Stimulated activated CD4-positive, alpha-beta T cell treated with anti-CD3 and anti-CD28 coated beads, TNF-alpha, amount 100 ng/mL, for 1 hour (primary cell): ENCODE results near the gene DACT3.

Experiments
- DNase-seq, 3 donors: peaks; one replicate each; pipeline ENCODE4 v3.0.0-alpha.2; 2020; ENCODE audit warnings: low read depth in 3 of 3, low spot score in 1 of 3

DACT3 gene, protein sequence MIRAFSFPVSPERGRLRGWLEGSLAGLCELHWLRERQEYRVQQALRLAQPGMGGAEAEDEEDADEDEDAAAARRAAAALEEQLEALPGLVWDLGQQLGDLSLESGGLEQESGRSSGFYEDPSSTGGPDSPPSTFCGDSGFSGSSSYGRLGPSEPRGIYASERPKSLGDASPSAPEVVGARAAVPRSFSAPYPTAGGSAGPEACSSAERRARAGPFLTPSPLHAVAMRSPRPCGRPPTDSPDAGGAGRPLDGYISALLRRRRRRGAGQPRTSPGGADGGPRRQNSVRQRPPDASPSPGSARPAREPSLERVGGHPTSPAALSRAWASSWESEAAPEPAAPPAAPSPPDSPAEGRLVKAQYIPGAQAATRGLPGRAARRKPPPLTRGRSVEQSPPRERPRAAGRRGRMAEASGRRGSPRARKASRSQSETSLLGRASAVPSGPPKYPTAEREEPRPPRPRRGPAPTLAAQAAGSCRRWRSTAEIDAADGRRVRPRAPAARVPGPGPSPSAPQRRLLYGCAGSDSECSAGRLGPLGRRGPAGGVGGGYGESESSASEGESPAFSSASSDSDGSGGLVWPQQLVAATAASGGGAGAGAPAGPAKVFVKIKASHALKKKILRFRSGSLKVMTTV

DNA sequence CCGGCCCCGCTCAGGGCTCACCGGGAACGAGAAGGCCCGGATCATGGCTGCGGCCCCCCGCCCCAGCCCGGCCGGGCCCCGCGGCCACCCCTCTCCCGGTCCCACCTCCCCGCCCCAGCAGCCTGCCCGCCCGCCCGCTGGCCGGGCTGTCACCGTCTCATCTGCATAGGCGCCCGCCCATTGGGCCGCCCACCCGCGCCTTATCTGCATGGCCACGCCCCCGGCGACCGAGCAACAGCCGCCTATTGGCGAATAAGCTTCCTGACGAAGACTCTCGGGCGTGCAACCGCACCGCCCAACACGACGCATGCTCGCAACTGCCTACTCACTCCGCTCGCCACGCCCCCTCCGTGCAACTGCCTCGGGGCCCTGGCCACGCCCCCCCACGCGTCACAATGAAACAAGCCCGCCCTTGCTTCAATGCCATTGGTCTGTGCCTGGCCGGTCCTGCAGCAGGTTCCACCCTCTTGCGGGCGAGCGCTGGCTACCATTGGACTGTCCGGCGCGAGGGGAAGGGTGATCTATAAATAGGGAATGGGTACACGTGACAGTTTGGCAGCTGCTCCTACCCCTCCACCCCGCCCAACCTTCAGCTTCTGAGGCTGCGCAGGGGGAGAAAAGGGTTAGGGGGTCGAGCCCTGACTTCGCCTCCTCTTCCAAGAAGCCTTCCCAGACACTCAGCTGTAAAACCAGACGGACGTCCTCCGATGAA lies at the start of gene DACT3:
Gene DACT3, minus strand, starts transcription at position 163 of the 712 bp plus-strand sequence. Its CDS starts 118 bp downstream, at position 45.
- DNase-seq, result peak; percentile 99 to 100 (median 100)

DNA sequence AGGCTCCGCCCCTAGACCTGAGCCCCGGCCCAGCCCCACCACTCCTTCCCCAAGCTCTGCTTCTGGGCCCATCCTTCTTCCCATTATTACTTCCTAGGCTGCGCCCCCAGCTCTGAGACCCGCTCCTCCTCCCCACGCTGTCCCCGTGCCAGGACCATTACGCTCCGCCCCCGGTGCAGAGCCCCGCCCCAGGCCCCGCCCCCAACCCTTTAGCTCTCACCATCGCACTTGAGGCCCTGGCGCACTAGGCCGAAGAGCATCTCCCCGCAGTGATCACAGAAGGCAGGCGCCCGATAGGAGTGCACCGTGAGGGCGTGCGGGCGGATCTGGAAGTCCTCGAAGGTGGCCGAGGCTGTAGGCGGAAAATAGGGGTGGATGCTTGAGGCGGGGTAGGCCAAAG lies 49.7 kb upstream of the DACT3 start:
- no peak for DNase-seq

DNA sequence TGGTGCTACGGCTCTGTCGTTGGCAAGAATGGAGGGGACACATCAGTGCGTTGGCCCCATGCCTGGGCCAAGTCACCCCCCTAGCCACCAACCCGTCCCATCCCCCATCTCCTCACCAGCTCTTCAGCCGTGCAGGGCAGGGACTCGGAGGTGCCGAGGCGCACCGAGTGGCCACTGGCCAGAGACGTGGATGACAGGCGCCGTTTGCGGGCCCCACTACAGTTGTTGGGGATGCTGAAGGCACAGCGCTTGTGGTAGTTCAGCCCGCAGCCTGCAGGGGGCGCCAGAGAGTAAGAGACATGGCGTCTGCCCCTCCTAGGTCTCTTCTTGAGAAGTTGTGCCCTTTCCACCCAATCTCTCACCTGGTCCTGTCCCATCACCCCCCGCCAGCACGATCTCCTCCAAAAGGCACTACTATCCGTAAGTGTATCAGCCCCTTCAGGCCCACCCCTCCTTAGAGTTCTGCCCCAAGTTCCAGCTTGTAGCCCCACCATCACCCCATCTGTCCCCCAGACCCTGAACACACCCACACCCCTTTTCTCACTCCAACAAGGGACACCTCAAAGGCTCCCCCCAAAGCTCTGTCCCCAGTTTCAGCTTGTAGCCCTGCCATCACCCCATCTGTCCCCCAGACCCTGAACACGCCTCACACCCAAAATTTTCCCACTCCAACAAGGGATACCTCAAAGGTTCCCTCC lies 43.5 kb upstream of the DACT3 start:
- DNase-seq, result peak; percentile 59 to 94 (median 77)

DNA sequence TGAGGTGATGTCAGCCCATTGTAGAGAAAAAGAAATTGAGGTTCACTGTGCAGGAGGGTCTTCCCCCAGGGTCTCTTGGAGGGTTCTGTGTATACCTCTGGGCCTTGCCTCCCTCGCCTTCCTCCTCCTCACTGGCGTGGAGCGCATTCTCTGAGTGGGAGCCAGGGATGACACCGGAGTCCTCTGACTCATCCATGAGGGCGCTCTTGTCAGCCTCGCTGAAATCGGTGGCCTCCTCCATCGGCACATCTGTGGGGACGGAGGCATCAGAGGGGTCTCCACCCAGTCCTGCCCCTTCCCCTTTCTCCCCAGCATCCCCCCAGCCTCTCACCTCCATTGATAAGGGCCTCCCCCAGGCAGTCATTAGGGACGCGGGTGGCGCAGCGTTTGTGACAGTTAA lies 39.7 kb upstream of the DACT3 start:
- no peak for DNase-seq

DNA sequence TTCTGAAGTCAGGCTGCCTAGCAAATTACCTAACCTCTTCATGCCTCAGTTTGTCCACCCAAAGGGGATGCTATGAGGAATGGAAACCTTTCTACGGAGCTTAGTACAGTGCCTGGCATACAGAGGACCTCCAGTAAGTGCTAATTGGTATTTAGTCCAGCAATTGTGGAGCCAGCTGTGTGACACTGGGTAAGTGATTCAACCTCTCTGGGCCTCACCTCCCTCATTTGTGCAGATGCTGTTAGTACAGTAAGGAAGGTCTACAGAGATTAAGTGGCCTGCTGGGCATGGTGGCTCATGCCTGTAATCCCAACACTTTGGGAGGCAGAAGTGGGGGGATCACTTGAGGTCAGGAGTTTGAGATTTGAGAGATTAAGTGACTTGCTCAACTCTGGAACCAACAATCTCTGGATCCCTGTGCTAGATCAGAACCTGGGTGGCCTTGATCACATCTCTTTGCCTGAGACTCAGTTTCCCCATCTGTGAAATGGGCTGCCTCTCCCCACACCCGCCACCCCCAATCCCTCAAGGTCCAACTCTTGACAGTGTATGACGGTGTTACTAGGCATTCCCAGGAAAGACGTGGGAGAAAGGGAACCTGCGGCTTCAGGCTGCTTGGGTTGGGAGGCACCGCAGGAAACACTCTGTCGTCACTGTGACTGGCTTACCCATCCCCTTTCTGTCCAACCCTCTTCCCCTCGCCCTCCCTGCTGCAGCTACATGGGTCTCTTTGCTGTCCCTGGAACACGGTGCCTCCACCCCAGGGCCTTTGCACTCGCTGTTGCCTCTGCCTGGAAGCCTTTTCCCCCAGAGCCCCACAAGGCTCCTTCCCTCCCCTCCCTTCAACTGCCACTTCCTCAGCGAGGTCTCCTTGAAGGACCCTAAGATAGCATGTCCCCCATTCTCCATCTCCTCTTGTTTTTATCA lies 37.7 kb upstream of the DACT3 start:
- no peak for DNase-seq

DNA sequence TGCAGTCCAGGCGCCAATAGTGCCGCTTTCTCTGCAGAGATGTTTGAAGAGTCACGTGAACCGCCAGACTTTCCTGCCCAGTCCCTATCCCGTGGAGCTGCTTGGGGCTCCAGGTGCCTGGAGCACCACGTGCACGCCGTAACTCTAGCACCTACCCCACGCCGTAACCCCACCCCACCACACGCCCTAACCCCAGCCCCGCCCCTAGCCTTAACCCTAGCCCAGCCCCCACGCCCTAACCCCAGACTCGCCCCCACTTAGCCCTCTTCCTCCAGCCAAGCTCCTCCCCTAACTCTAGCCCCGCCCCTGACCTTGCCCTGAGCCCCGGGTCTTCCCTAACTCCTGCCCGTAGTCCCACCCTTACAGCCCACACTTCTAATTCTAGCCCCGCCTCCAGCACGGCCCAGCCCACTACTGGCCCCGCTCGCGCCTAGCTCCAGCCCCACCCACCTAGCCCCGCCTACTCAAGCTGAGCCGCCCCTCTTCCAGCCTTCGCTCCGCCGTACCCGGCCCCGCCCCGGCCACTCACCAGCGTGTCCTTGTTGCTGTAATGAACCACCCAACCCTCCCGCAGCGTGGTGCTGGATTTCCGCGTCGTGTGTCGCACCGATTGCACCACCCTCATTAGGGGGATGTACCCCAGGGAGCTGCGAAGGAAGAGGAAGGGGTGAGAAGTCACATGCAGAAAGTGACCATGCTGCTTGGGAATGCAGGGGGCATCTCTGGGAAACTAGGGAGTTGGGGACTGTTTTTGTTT lies 36.4 kb upstream of the DACT3 start:
- no peak for DNase-seq

DNA sequence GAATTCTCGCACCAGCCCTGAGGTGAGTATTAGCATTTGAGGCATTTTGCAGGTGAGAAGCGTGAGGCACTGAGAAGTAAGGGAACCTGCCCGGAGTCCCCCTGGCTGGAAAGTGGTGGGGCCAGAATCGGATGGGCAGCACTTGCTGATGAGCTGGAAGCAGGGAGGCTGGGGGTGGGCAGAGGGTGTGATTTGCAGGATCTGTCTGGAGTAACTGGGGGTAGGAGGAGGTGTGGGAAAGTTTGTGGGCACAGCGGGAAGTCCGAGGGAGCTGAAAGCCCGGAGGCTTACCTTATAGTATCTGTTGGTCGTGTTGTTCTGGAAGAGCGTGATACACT lies 35.9 kb upstream of the DACT3 start:
- DNase-seq, result no peak

DNA sequence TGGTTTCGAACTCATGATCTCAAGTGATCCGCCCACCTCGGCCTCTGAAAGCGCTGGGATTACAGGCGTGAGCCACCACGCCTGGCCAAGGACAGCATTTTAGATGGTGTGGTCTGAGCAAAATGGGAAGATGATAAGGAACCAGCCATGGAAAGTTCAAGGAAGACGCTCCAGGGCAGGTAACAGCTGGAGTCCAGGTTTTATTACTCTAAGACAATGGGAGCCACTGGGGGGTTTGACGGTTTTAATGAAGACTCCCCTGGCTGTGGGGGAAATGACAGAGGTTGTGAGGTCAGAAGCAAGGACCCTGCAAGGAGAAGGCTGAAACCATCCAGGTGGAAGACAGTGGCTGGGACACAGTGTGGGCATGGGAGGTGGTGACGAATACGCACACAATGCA lies 35.1 kb upstream of the DACT3 start:
- DNase-seq, result no peak

DNA sequence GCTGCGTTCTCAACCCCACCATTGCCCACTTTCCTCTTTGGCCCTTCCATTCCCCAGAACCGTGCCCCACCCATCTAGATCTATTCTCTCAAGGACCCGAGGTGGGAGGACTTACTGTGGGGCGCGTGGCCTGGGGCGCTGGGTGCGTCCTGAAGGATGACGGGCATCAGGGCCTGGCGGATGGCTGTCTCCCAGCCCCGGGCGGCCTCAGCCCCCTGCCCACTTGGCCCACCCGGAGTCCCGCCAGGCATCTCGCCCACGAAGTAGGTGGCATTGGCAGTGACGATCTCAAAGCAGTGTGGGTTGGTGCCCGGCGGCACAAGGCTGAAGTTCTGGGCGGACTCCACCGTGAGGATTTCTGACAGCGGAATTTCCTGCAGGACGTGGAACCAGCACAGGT lies 32.8 kb upstream of the DACT3 start:
- DNase-seq, result no peak

DNA sequence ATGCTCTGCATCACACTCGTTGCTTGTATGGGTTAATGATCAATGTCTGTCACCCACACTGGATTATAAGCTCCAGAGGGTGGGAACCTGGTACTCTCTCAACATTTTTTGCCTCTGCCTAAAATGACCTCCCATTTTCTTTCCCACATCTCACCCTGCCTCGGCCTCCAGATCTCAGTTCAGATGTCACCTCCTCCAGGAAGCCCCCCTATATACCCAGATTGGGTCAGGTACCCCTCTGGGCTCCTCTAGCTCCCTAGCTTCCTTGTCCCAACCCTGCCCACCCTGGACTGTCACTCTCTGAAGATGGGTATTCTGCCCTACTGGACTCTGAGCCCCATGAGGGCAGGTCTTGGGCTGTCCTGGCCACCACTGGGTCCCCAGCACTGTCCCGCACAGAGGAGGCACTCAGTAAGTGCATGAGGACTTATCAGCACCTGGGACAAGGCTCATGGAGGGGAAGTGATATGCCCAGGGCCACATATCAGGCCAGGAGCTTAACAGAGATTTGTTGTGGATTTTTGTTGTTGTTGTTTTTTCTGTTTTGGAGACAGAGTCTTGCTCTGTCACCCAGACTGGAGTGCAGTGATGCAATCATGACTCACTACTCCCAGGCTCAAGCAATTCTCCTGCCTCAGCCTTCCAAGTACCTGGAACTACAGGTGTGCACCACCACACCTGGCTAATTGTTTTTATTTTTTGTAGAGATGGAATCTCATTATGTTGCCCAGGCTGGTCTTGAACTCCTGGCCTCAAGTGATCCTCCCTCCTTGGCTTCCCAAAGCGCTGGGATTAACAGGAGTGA lies 32.1 kb upstream of the DACT3 start:
- DNase-seq, result no peak

DNA sequence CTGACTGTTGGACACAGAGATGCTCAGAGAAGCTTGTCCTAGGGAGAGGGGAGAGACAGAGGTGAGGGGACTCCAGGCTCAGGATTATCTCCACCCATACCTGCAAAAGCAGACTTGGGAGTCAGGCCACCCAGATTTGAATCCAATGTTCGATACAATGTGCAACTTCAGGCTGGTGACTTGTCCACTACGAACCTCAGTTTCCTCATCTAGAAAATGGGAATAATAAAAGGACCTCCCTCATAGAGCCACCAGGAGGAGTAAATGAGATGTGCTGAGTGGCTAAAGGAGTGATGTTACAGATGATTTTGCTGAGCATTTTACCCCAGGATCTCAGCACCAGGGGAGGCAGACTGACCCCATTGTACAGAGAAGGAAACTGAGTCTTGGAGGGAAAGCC lies 31.0 kb upstream of the DACT3 start:
- DNase-seq, result no peak

DNA sequence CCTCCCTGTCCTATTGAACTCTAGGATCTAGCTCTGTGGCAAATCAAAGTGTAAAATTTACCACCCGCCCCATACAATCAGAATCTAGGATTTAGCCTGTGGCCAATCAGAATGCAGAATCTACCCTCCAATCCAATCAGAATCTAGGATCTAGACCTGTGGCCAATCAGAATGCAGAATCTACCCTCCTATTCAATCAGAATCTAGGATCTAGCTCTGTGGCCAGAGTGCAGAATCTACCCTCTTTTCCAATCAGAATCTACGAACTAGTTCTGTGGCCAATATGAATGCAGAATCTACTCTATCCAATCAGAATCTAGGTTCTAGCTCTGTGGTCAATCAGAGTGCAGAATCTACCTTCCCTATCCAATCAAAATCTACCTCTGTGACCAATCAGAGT lies 30.1 kb upstream of the DACT3 start:
- no peak for DNase-seq

DNA sequence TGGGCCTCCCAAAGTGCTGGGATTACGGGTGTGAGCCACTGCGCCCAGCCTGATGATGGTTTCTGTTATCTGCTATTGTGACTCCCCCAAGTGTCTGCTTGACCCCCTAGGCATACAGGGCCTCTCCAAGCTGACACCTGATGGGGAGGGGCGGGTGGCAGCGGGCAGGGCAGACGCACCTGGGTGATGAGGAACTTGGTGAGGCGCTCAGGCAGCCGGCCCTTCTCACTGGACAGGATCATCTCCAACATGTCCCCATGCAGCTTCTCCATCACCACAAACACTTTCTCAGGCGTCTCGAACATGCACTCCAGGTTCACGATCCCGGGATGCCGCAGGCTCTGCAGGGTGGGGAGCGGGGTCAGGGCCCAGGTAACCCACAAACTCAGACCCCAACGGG lies 28.4 kb upstream of the DACT3 start:
- DNase-seq, result no peak

DNA sequence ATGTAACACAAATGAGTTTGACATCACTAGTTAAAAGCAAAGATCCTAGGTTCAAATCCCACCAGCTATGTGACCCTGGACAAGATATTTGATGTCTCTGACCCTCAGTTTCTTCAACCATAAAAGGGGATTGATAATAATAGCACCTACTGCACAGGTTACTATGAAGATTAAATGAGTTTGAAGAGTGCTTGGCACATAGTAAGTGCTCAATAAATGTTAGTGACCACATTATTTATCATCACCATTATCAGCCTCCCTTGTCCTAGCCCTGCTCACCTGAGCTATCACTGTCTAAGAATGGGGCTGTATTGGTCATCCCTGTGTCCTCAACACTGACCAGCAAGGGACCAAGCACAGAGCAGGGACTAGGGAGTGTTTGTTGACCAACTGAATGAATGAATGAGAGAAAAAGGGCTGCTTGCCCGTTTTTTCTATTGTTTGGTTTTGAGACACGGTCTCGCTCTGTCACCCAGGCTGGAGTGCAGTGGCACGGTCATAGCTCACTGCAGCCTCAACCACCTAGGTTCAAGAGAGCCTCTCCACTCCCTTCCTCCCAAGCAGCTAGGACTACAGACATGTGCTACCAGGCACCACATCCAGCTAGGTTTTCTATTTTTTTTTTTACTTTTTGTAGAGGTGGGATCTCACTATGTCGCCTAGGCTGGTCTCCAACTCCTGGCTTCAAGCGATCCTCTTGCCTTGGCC lies 26.6 kb upstream of the DACT3 start:
- DNase-seq, result no peak

DNA sequence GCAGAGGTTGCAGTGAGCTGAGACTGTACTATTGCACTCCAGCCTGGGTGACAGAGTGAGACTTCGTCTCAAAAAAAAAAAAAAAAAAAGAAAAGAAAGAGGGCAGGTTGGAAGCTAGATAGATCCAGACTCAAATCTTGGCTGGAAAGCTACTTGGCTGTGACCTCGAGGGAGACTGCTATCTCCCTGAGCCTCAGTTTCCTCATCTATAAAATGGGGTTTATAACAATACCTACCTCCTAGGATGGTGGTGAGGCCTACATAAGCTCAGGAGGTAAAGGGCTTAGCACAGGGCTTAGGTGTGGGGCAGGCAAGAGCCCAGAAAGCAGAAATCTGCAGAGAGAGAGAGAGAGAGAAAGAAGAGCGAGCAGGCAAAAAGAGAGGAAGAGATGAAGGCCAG lies 24.2 kb upstream of the DACT3 start:
- DNase-seq, result no peak

DNA sequence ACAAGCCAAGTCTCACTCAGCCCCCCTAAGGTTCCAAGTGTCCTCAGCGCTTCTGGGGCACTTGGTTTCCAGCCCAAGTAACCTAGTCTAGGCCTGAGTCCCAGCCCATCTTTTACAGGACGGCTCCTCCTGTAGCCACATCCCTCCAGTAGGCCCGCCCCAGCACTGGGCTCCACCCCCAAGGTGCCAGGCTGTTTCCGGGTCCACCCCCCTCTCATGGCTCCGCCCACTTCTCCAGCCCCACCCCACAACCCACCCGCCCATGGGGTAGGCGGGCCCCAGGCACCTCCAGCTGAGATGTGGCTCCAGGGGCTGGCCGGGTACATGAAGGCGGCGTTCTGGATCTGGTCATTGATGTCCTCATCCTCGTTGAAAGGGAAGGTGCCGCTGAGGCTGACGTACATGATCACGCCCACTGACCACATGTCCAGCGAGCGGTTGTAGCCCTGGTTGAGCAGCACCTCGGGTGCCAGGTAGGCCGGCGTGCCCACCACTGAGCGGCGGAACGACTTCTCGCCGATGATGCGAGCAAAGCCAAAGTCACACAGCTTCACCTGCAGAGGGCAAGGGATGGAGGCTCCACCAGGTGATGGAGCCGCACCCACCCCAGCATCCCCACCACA lies 17.2 kb upstream of the DACT3 start:
- peak in 2 of 3 donors; percentile 16 to 35 for DNase-seq

DNA sequence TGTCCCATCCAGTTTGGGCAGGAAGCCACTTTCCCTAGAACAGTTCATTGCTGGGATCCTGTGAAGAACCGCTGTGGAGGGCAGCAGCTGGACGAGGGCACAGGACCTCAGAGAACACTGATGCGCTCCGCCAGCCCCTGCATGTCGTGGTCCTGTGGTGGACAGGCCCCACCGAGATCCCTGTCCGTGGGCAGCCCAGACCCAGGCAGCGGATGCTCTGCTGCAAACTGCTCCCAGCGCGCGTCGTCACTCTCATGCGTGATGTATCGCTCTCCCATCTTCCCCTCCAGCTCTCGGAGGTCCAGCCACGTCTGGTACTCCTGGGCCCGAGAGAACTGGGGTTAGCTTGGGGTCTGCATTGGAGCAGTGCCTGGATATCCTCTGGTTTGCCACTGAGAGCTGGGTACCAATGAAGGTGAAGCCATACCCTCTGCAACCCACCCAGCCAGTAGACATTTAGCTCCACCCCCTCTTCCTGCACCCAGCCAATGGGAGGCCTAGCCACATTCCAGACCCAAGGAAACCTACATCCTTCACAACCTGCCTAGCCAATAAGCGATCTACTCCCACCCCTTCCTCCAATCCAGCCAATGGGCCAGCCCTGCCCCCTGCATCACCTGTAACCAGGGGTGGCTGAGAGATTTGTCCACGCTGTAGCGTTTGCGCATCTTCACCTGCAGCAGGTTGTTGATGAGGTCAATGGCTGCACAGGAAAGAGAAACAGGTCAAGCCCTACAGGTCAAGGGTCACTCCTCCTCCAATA lies 13.6 kb upstream of the DACT3 start:
- DNase-seq, result no peak
